Stimulated activated CD8-positive, alpha-beta memory T cell treated with anti-CD3 and anti-CD28 coated beads, Interleukin-12 subunit alpha, Interleukin-12 subunit beta, amount 100 ng/mL, for 4 hours (primary cell): ENCODE results near the gene RBKS.

Experiments
- DNase-seq: peaks from one replicate; pipeline ENCODE4 v3.0.0-alpha.2; 2020; ENCODE audit warnings: low read depth

The RBKS gene

GRCh38 chr2:27734305-27734704, 155.9 kb downstream of the RBKS start:
- no peak for DNase-seq
